Endodermal cell (in vitro differentiated cells): ENCODE results near the gene ZSCAN4. TPM values are rescaled to one million over a fixed set of nuclear protein-coding genes. Genes with fewer than 3 reads are reported as not detected.

Experiments
- DNase-seq: peaks from one replicate; pipeline ENCODE4 v3.0.0-alpha.2; 2017
- H3K27ac ChIP-seq: 2 replicates; pipeline ENCODE4 v1.5.1; 2013; ENCODE audit warnings: mild to moderate bottlenecking, low read depth, low read length, moderate library complexity
- H3K27me3 ChIP-seq: 2 replicates; pipeline ENCODE4 v1.6.1; 2013; ENCODE audit warnings: mild to moderate bottlenecking, low read length, moderate library complexity; ENCODE audit not compliant: insufficient read depth, control insufficient read depth, poor library complexity, severe bottlenecking
- H3K36me3 ChIP-seq: 2 replicates; pipeline ENCODE4 v1.7.0; 2013; ENCODE audit warnings: mild to moderate bottlenecking, low read length, moderate library complexity; ENCODE audit not compliant: control insufficient read depth, insufficient read depth
- H3K4me1 ChIP-seq: one replicate; pipeline ENCODE4 v1.7.0; 2013; ENCODE audit warnings: low read length; ENCODE audit not compliant: control insufficient read depth, insufficient read depth
- H3K4me3 ChIP-seq: 2 replicates; pipeline ENCODE4 v1.5.1; 2013; ENCODE audit warnings: mild to moderate bottlenecking, low read length, moderate library complexity
- H3K9ac ChIP-seq: 2 replicates; pipeline ENCODE4 v1.6.1; 2013; ENCODE audit warnings: mild to moderate bottlenecking, low read length, moderate library complexity; ENCODE audit not compliant: poor library complexity, severe bottlenecking; ENCODE audit errors: extremely low read depth
- H3K9me3 ChIP-seq: 2 replicates; pipeline ENCODE4 v1.6.1; 2013; ENCODE audit warnings: mild to moderate bottlenecking, low read length, moderate library complexity; ENCODE audit not compliant: control insufficient read depth
- H3K27ac Mint-ChIP-seq: 2 replicates; pipeline ENCODE4 v1.8.0; 2020; ENCODE audit warnings: mixed read lengths
- H3K27me3 Mint-ChIP-seq: 2 replicates; pipeline ENCODE4 v1.8.0; 2021; ENCODE audit warnings: mild to moderate bottlenecking, mixed read lengths; ENCODE audit not compliant: insufficient read depth
- H3K36me3 Mint-ChIP-seq: 2 replicates; pipeline ENCODE4 v1.8.0; 2020; ENCODE audit warnings: low read depth, mixed read lengths
- H3K4me1 Mint-ChIP-seq: 2 replicates; pipeline ENCODE4 v1.8.0; 2020; ENCODE audit warnings: mixed read lengths
- H3K4me3 Mint-ChIP-seq: 2 replicates; pipeline ENCODE4 v1.8.0; 2020; ENCODE audit warnings: mild to moderate bottlenecking, moderate library complexity, mixed read lengths
- H3K9me3 Mint-ChIP-seq: 2 replicates; pipeline ENCODE4 v1.8.0; 2020; ENCODE audit warnings: mild to moderate bottlenecking, mixed read lengths
- WGBS, 2 experiments: methylation state at CpG; one replicate each; pipeline versions ENCODE4 v1.1.5 to v1.1.7; 2013; ENCODE audit warnings: missing lambda C conversion rate in 2 of 2, mixed read lengths in 1 of 2; ENCODE audit not compliant: insufficient coverage in 1 of 2, insufficient read length in 1 of 2; 5-methylcytosine and 5-hydroxymethylcytosine counted together
- total RNA-seq, 2 donors: library from RNA; stranded (reverse); fragmentation: NEBNext Ultra II Directional in 1 of 2; extraction: Animal tissue kit (Norgen Biotek cat#: 25700) in 1 of 2; gene quantifications; 2 replicates in 1 of 2; 3 replicates in 1 of 2; pipeline ENCODE4 v1.2.1, GENCODE V29; 2021
- TF ChIP-seq, protein P1 (sequence below): fragments of 200-600 bp; sonication (generic); conservative IDR thresholded peaks from 2 replicates; pipeline ENCODE4 v1.5.0; 2021; ENCODE audit warnings: antibody characterized with exemption, mild to moderate bottlenecking

ZSCAN4 gene
- total RNA-seq, 2 donors from 2014 or later, result not detected

DNA sequence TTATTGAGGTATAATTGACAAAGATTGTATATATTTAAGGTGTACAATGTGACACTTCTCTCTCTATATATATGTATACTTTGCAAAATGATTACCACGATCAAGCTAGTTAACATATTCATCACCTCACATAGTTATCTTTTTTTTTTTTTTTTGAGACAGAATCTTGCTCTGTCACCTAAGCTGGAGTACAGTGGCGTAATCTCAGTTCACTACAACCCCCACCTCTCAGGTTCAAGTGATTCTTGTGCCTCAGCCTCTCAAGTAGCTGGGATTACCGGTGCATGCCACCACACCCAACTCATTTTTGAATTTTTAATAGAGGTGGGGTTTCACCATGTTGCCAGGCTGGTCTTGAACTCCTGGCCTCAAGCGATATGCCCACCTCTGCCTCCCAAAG is 3.7 kb downstream of the ZSCAN4 start:
- H3K27ac Mint-ChIP-seq, result no peak overlapping the region
- no peaks in the 10 kb centered on the region for H3K36me3 Mint-ChIP-seq

GRCh38 chr19:57675881-57676280 is 7.1 kb downstream of the ZSCAN4 start:
- Mint-ChIP-seq H3K4me3 (no peak overlapping the region), H3K36me3 (no peaks in the 10 kb centered on the region), H3K27me3 (peaks cover 65% of the 10 kb centered on the region), H3K4me1 (no peaks in the 10 kb centered on the region), H3K9me3 (peaks cover 5% of the 10 kb centered on the region), H3K27ac (no peak overlapping the region)
- TF ChIP-seq, protein P1, sequence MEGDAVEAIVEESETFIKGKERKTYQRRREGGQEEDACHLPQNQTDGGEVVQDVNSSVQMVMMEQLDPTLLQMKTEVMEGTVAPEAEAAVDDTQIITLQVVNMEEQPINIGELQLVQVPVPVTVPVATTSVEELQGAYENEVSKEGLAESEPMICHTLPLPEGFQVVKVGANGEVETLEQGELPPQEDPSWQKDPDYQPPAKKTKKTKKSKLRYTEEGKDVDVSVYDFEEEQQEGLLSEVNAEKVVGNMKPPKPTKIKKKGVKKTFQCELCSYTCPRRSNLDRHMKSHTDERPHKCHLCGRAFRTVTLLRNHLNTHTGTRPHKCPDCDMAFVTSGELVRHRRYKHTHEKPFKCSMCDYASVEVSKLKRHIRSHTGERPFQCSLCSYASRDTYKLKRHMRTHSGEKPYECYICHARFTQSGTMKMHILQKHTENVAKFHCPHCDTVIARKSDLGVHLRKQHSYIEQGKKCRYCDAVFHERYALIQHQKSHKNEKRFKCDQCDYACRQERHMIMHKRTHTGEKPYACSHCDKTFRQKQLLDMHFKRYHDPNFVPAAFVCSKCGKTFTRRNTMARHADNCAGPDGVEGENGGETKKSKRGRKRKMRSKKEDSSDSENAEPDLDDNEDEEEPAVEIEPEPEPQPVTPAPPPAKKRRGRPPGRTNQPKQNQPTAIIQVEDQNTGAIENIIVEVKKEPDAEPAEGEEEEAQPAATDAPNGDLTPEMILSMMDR, result no peak
- H3K36me3 ChIP-seq, result no peaks in the 10 kb centered on the region
- H3K9ac ChIP-seq, result no peak overlapping the region
- WGBS, 2 experiments, result 69 to 79% methylated on average over 2 of the region's 2 CpGs
- no peak overlapping the region for H3K4me3 ChIP-seq
- peaks cover 74% of the 10 kb centered on the region for H3K27me3 ChIP-seq
- no peaks in the 10 kb centered on the region for H3K4me1 ChIP-seq
- H3K9me3 ChIP-seq, result no peaks in the 10 kb centered on the region
- DNase-seq, result no peak
- no peak overlapping the region for H3K27ac ChIP-seq

More for the DNA sequence above, 3.7 kb downstream of the ZSCAN4 start:
- 71 to 88% methylated on average over 2 to 4 of the region's 4 CpGs for WGBS, 2 experiments
- H3K27ac ChIP-seq, result no peak overlapping the region
- H3K9me3 ChIP-seq, result no peaks in the 10 kb centered on the region
- peaks cover 46% of the 10 kb centered on the region for H3K27me3 Mint-ChIP-seq
- H3K36me3 ChIP-seq, result no peaks in the 10 kb centered on the region
- no peaks in the 10 kb centered on the region for H3K4me1 Mint-ChIP-seq
- H3K4me3 Mint-ChIP-seq, result no peak overlapping the region
- DNase-seq, result no peak
- H3K4me3 ChIP-seq, result no peak overlapping the region
- no peaks in the 10 kb centered on the region for H3K9me3 Mint-ChIP-seq
- H3K27me3 ChIP-seq, result peaks cover 46% of the 10 kb centered on the region
- TF ChIP-seq, protein P1, result no peak
- H3K9ac ChIP-seq, result no peak overlapping the region
- H3K4me1 ChIP-seq, result no peaks in the 10 kb centered on the region

- peaks cover 45% of the 10 kb centered on the region for H3K9me3 ChIP-seq
- H3K27me3 Mint-ChIP-seq, result peaks cover 29% of the 10 kb centered on the region
- H3K4me1 Mint-ChIP-seq, result peaks cover 8% of the 10 kb centered on the region
- H3K9ac ChIP-seq, result peak overlapping the region; percentile 92
- WGBS, 2 experiments, result 2 to 3% methylated on average over 14 to 19 of the region's 19 CpGs
- H3K27ac Mint-ChIP-seq, result peak overlapping the region; percentile 96
- no peak for DNase-seq
- peak overlapping the region; percentile 93 for H3K4me3 Mint-ChIP-seq
- peaks cover 56% of the 10 kb centered on the region for H3K36me3 Mint-ChIP-seq
- TF ChIP-seq, protein P1, result no peak
- H3K4me1 ChIP-seq, result no peaks in the 10 kb centered on the region
- H3K36me3 ChIP-seq, result peaks cover 45% of the 10 kb centered on the region
- H3K27me3 ChIP-seq, result peaks cover 34% of the 10 kb centered on the region
- H3K9me3 Mint-ChIP-seq, result peaks cover 68% of the 10 kb centered on the region
- H3K4me3 ChIP-seq, result peak overlapping the region; percentile 98
- H3K27ac ChIP-seq, result peak overlapping the region; percentile 37
These were observed 13.6 kb downstream of the ZSCAN4 start for GRCh38 chr19:57682226-57682766.
